WERI-Rb-1 (cell line): ENCODE measurements around the gene ACACA.
"Not testable (repeated sequence)": the region's sequence is repeated elsewhere in the genome, so short reads cannot be mapped to it uniquely, and the experiment has no call there.

Source experiments
- DNase-seq: peaks from one replicate; pipeline ENCODE4 v3.0.0-alpha.2; 2020
- H3K27ac ChIP-seq: fragments of 250-450 bp; sonication (Bioruptor Pico); 2 replicates; pipeline ENCODE4 v1.5.1; 2020; ENCODE audit warnings: mild to moderate bottlenecking, moderate library complexity
- H3K27me3 ChIP-seq: fragments of 250-450 bp; sonication (Bioruptor Pico); 2 replicates; pipeline ENCODE4 v1.5.1; 2021; ENCODE audit warnings: mild to moderate bottlenecking, low read depth, moderate library complexity; ENCODE audit not compliant: insufficient read depth, severe bottlenecking
- H3K36me3 ChIP-seq: fragments of 250-450 bp; sonication (Bioruptor Pico); 2 replicates; pipeline ENCODE4 v1.5.1; 2020; ENCODE audit warnings: mild to moderate bottlenecking, moderate library complexity
- H3K4me3 ChIP-seq: 2 replicates; pipeline ENCODE4 v1.5.1; 2011; ENCODE audit warnings: low read depth, mild to moderate bottlenecking, control low read depth, low read length
- H3K9me3 ChIP-seq: fragments of 250-450 bp; sonication (Bioruptor Pico); 2 replicates; pipeline ENCODE4 v1.5.1; 2021; ENCODE audit warnings: mild to moderate bottlenecking, moderate library complexity; ENCODE audit not compliant: severe bottlenecking
- TF ChIP-seq, protein P1 (sequence below): IDR thresholded peaks from 2 replicates; pipeline ENCODE4 v1.5.1; 2011; ENCODE audit warnings: low read depth, mild to moderate bottlenecking, control low read depth, inconsistent platforms, low read length

Gene ACACA

DNA sequence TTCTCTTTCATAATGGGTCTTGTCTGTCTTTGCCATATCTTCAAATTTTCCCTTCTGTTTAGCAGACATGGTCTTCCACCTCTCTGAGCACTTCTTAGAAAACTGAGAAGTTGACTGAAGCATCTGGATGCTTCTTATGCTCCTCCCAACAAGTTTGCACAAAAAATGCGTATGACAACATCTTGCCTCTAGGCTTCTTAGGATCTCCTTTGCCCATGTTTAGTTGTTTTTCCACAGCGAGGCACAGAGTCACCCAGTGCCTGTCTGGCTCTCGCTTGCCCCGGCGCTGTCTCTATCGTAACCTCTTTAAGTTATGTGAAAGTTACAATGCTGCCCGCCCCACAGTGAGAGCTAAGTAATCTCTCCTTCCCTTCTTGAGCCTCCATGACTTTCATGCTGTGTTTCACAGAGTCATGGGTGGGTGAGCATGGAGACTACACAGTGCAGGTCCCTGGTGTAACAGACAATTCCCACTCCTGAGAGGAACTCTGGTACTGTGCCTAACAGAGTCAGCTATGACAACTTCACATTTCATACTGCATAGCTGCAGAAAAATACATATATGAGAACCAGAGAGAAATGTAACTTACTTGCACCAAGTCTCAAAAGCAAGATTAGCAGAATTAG is 262.4 kb downstream of the ACACA start:
- TF ChIP-seq, protein P1, sequence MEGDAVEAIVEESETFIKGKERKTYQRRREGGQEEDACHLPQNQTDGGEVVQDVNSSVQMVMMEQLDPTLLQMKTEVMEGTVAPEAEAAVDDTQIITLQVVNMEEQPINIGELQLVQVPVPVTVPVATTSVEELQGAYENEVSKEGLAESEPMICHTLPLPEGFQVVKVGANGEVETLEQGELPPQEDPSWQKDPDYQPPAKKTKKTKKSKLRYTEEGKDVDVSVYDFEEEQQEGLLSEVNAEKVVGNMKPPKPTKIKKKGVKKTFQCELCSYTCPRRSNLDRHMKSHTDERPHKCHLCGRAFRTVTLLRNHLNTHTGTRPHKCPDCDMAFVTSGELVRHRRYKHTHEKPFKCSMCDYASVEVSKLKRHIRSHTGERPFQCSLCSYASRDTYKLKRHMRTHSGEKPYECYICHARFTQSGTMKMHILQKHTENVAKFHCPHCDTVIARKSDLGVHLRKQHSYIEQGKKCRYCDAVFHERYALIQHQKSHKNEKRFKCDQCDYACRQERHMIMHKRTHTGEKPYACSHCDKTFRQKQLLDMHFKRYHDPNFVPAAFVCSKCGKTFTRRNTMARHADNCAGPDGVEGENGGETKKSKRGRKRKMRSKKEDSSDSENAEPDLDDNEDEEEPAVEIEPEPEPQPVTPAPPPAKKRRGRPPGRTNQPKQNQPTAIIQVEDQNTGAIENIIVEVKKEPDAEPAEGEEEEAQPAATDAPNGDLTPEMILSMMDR, result no peak
- Histone ChIP-seq H3K9me3 (no peaks in the 10 kb centered on the region), H3K27ac (no peak overlapping the region), H3K27me3 (no peaks in the 10 kb centered on the region), H3K4me3 (no peak overlapping the region), H3K36me3 (peaks cover 19% of the 10 kb centered on the region)
- DNase-seq, result no peak

DNA sequence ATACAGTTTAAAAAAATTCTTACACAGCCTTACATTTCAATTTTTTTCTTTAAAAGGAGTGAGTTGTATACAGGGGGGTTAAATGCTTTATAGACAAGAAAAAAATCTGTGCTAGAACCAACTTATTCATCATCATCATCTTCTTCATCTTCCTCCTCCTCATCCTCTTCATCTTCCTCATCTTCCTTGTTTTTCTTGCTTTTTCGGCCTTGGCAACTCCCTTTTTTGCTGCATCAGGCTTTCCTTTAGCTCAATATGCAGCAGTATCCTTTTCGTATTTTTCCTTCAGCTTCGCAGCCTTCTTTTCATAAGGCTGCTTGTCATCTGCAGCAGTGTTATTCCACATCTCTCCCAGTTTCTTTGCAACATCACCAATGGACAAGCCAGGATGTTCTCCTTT is 263.1 kb downstream of the ACACA start:
- not testable (repeated sequence) for H3K4me3 ChIP-seq, DNase-seq, H3K27ac ChIP-seq, H3K9me3 ChIP-seq, H3K27me3 ChIP-seq
- H3K36me3 ChIP-seq, result peaks cover 15% of the 10 kb centered on the region

DNA sequence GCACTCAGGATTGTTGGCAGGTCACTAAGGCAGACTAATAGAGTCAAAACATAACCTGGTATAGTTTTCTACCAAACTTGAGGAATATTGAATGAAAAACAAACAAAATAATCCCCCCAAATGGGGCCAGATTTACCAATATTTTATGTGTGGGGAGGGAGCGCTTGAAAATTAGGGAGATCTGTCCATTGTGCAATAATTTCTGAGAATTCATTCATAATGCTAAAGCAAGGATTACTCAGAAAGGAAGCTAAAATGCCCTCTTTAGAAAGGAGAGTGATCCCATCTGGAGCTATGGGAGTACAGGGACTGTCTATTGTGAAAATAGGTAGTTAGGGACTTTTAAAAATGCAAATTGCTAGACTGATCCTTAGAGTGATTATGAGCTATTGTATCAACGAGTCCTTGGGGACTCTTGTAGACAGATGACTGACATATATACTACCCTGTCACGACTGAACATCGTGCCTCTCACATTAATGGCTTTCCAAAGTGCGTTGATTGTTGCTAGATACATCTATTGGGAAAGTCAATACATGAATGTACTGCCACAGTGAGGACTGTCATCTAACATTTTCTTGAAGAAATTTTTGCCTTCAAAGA is 264.2 kb downstream of the ACACA start:
- Histone ChIP-seq H3K4me3 (no peak overlapping the region), H3K27me3 (no peaks in the 10 kb centered on the region), H3K9me3 (no peaks in the 10 kb centered on the region), H3K27ac (no peak overlapping the region), H3K36me3 (peaks cover 15% of the 10 kb centered on the region)
- no peak for DNase-seq
- TF ChIP-seq, protein P1, result no peak

DNA sequence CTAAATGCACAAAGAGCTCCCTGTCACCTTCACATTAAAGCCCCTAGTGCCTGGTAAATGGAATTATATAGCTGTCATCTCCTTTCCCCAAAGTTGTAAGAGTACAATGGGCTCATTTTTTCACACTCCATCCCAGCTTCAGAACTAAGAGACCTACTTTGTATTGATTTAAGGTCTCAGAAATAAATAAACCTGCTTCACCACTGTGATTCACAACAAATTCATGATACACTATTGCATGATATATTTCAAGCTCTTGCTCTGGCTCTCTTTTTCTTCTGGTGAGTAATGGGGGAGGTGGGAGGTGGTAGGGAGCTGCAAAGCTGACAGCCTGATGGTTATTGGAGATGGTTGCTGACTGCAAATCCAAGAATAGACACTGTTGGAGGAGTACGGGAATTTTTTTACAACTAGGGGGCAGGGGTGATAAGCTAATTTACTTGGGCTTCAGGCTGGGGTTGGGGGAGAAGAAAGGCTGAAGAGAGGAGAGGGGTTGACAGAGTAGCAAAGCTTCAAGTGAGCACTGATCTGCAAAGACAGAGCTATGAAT is 268.0 kb downstream of the ACACA start:
- peaks cover 11% of the 10 kb centered on the region for H3K36me3 ChIP-seq
- no peak for DNase-seq
- no peak overlapping the region for H3K27ac ChIP-seq
- no peak overlapping the region for H3K4me3 ChIP-seq
- TF ChIP-seq, protein P1, result no peak
- H3K9me3 ChIP-seq, result no peaks in the 10 kb centered on the region
- no peaks in the 10 kb centered on the region for H3K27me3 ChIP-seq

DNA sequence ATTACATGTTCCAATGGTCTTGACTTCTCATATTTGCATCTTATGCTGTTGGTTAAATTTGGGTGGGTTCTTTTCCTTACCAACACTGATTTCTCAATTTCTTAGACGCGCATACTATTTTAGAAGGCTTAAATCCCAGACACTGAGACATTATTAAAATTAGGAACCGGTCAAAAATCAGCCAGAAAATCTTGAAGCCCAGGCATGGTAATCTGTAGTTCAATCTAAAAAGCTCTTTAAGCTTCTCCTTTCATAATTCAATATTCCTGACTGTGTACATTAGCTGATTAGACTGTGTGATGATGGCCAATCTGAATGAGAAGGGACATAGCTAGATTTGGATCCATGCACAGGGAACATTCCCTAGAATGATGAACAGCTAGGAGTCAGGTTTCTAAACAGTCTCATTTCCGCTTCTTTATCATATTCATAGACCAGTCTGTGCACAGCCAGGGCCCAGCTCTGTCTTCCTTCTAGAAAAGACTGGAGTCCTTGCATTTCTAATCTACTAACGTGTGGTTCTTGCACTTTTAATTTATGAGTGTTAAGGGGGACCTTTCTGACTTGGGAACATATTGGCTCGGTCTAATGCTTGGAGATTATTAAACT is 268.6 kb downstream of the ACACA start:
- no peak overlapping the region for H3K4me3 ChIP-seq
- no peak for DNase-seq
- H3K27ac ChIP-seq, result no peak overlapping the region
- H3K27me3 ChIP-seq, result no peaks in the 10 kb centered on the region
- TF ChIP-seq, protein P1, result no peak
- peaks cover 11% of the 10 kb centered on the region for H3K36me3 ChIP-seq
- H3K9me3 ChIP-seq, result no peaks in the 10 kb centered on the region

DNA sequence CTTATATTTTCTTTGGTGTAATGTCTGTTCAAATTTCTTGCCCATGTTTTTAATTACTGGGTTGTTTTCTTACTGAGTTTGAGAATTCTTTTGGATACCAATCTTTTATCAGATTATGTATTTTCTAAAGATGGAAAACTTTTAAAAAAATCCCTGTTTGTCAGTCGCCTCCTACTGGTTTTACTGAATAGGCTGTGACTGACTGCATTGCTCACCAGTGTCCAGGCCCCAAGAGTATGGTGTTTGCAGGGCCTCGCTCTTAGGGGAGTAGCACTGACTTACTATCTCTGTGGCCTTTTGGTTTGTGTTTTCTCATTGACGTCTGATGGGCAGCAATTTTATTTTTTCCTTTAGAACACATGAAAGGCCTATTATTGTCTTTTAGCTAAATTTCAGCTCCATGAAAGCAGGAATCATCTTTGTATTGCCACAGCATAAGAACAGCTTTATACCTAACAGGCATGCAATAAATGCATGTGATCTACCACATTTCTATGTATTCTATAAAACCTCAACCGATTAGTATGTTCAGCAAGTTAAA is 269.5 kb downstream of the ACACA start:
- TF ChIP-seq, protein P1, result no peak
- no peak for DNase-seq

More for the DNA sequence above, 269.5 kb downstream of the ACACA start:
- no peaks in the 10 kb centered on the region for H3K9me3 ChIP-seq
- H3K4me3 ChIP-seq, result no peak overlapping the region
- no peak overlapping the region for H3K27ac ChIP-seq
- H3K36me3 ChIP-seq, result peaks cover 10% of the 10 kb centered on the region
- H3K27me3 ChIP-seq, result no peaks in the 10 kb centered on the region
